ENCODE results near the gene PLEKHG4B. TPM values are rescaled to one million over a fixed set of nuclear protein-coding genes. Genes with fewer than 3 reads are reported as not detected.

PLEKHG4B gene
- total RNA-seq, 2 donors from 2014 or later = under 0.01 to 0.28 TPM

GRCh38 chr5:139579-140442 is 47.8 kb downstream of the PLEKHG4B start:
- Histone ChIP-seq H3K4me1 (ENCODE audit: control insufficient read depth in 1 of 2, low read depth in 2 of 2) (no peaks in the 10 kb centered on the region), H3K36me3 (no peaks in the 10 kb centered on the region), H3K27me3 (replicated peaks; ENCODE audit: insufficient read depth) (no peaks in the 10 kb centered on the region), H3K9me3 (no peaks in the 10 kb centered on the region), H3K4me3 (no peak overlapping the region), H3K27ac (no peak overlapping the region)
- ATAC-seq (ENCODE audit: insufficient number of reproducible peaks, low FRiP score, low read depth) (no peak), DNase-seq (ENCODE audit: low spot score) (no peak)
- no peak for TF ChIP-seq CTCF (IDR thresholded peaks at IDR 0.05)

GRCh38 chr5:140443-140829 is 48.5 kb downstream of the PLEKHG4B start:
- TF ChIP-seq CTCF (IDR thresholded peaks at IDR 0.05) = no peak
- Histone ChIP-seq H3K36me3 (no peaks in the 10 kb centered on the region), H3K4me3 (no peak overlapping the region)

GRCh38 chr5:141211-141610 is 49.2 kb downstream of the PLEKHG4B start:
- DNase-seq (ENCODE audit: low spot score) = no peak
- TF ChIP-seq CTCF (IDR thresholded peaks at IDR 0.05) = no peak

More at GRCh38 chr5:140443-140829, 48.5 kb downstream of the PLEKHG4B start:
- Histone ChIP-seq H3K27ac (no peak overlapping the region), H3K9me3 (no peaks in the 10 kb centered on the region), H3K4me1 (ENCODE audit: control insufficient read depth in 1 of 2, low read depth in 2 of 2) (no peaks in the 10 kb centered on the region), H3K27me3 (replicated peaks; ENCODE audit: insufficient read depth) (no peaks in the 10 kb centered on the region)
- no peak for DNase-seq (ENCODE audit: low spot score)
- ATAC-seq (ENCODE audit: insufficient number of reproducible peaks, low FRiP score, low read depth) = no peak

DNA sequence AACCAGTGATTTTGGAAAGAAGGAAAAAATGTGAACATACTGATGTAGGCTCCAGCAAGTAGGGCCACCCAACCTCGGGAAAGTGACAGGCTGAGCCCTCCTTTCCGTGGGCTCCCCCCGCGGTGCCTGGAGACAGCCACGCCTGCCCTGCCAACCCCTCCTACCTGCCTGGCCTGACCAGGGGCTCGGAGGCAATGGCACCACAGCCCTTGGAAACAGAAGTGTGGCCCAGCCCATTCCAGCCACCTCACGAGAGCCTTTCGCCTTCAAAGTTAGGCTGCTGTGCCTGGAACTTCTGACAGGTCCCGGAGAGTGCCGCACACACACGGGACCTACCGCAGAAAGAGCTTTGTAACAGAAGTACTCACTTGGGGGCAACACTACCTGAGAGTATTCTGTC is 49.8 kb downstream of the PLEKHG4B start:
- H3K27me3 ChIP-seq (replicated peaks; ENCODE audit: insufficient read depth) = no peaks in the 10 kb centered on the region
- H3K36me3 ChIP-seq = no peaks in the 10 kb centered on the region
- peaks cover 3% of the 10 kb centered on the region for H3K9me3 ChIP-seq
- TF ChIP-seq CTCF (IDR thresholded peaks at IDR 0.05) = no peak
- no peak overlapping the region for H3K4me3 ChIP-seq
- DNase-seq (ENCODE audit: low spot score) (no peak), ATAC-seq (ENCODE audit: insufficient number of reproducible peaks, low FRiP score, low read depth) (no peak)
- no peak overlapping the region for H3K27ac ChIP-seq
- H3K4me1 ChIP-seq (ENCODE audit: control insufficient read depth in 1 of 2, low read depth in 2 of 2) = no peaks in the 10 kb centered on the region

More at GRCh38 chr5:141211-141610, 49.2 kb downstream of the PLEKHG4B start:
- Histone ChIP-seq H3K9me3 (no peaks in the 10 kb centered on the region), H3K4me1 (ENCODE audit: control insufficient read depth in 1 of 2, low read depth in 2 of 2) (no peaks in the 10 kb centered on the region), H3K27ac (no peak overlapping the region), H3K36me3 (no peaks in the 10 kb centered on the region), H3K4me3 (no peak overlapping the region), H3K27me3 (replicated peaks; ENCODE audit: insufficient read depth) (no peaks in the 10 kb centered on the region)
- no peak for ATAC-seq (ENCODE audit: insufficient number of reproducible peaks, low FRiP score, low read depth)

- Histone ChIP-seq H3K27ac (no peak overlapping the region), H3K4me3 (no peak overlapping the region), H3K36me3 (no peaks in the 10 kb centered on the region), H3K4me1 (ENCODE audit: control insufficient read depth in 1 of 2, low read depth in 2 of 2) (no peaks in the 10 kb centered on the region), H3K9me3 (peaks cover 8% of the 10 kb centered on the region), H3K27me3 (replicated peaks; ENCODE audit: insufficient read depth) (no peaks in the 10 kb centered on the region)
- DNase-seq (ENCODE audit: low spot score) (no peak), ATAC-seq (ENCODE audit: insufficient number of reproducible peaks, low FRiP score, low read depth) (no peak)
- no peak for TF ChIP-seq CTCF (IDR thresholded peaks at IDR 0.05)
Observed at GRCh38 chr5:142246-142810, 50.4 kb downstream of the PLEKHG4B start.

All from thoracic aorta (tissue), 2 donors.